GM21447 (cell line): Measurements from ENCODE around the gene RUBCNL.
"Not testable (repeated sequence)": the region's sequence is repeated elsewhere in the genome, so short reads cannot be mapped to it uniquely, and the experiment has no call there.

Experiments used
- ATAC-seq: cut with Tn5 transposase; IDR thresholded peaks from one replicate; pipeline ENCODE4 v1.9.1; 2021; ENCODE audit not compliant: unreplicated experiment

Gene RUBCNL

GRCh38 chr13:46387064-46387851, at the start of gene RUBCNL:
TSS of gene RUBCNL (minus strand) at chr13:46387252. CDS start at chr13:46372475, 14,777 bp downstream.
- no peak for ATAC-seq

GRCh38 chr13:46429558-46429957, 42.5 kb upstream of the RUBCNL start:
- not testable (repeated sequence) for ATAC-seq

- no peak for ATAC-seq
Observed at GRCh38 chr13:46405457-46405856, 18.4 kb upstream of the RUBCNL start.

GRCh38 chr13:46404733-46405100, 17.7 kb upstream of the RUBCNL start:
- no peak for ATAC-seq

GRCh38 chr13:46403851-46404732, 17.0 kb upstream of the RUBCNL start:
- ATAC-seq, result no peak

GRCh38 chr13:46402178-46402577, 15.1 kb upstream of the RUBCNL start:
- ATAC-seq, result no peak

GRCh38 chr13:46401432-46401831, 14.4 kb upstream of the RUBCNL start:
- no peak for ATAC-seq

- no peak for ATAC-seq
Observed at GRCh38 chr13:46396341-46396740, 9.3 kb upstream of the RUBCNL start.

GRCh38 chr13:46392967-46393366, 5.9 kb upstream of the RUBCNL start:
- ATAC-seq, result no peak

GRCh38 chr13:46389457-46390451, 2.7 kb upstream of the RUBCNL start:
- peak; percentile 62 for ATAC-seq

- no peak for ATAC-seq
Observed at GRCh38 chr13:46388846-46389245, 1.8 kb upstream of the RUBCNL start.

GRCh38 chr13:46388308-46388707, 1.3 kb upstream of the RUBCNL start:
- ATAC-seq, result no peak

- no peak for ATAC-seq
Observed at GRCh38 chr13:46386392-46387063, 524 bp downstream of the RUBCNL start.

- no peak for ATAC-seq
Observed at GRCh38 chr13:46385946-46386345, 1.1 kb downstream of the RUBCNL start.

- ATAC-seq, result no peak
Observed at GRCh38 chr13:46383383-46383782, 3.7 kb downstream of the RUBCNL start.

GRCh38 chr13:46382224-46382623, 4.8 kb downstream of the RUBCNL start:
- ATAC-seq, result peak; percentile 48

GRCh38 chr13:46380242-46380641, 6.8 kb downstream of the RUBCNL start:
- no peak for ATAC-seq

- no peak for ATAC-seq
Observed at GRCh38 chr13:46379611-46380010, 7.4 kb downstream of the RUBCNL start.

GRCh38 chr13:46378411-46378810, 8.6 kb downstream of the RUBCNL start:
- no peak for ATAC-seq

GRCh38 chr13:46377554-46377953, 9.5 kb downstream of the RUBCNL start:
- peak; percentile 38 for ATAC-seq
